Liver (tissue), 9 donors: ENCODE data around the gene SPC24. TPM values are rescaled to one million over a fixed set of nuclear protein-coding genes. Genes with fewer than 3 reads are reported as not detected.
"Not testable (repeated sequence)": the region's sequence is repeated elsewhere in the genome, so short reads cannot be mapped to it uniquely, and the experiment has no call there.

ENCODE experiments used
- DNase-seq: peaks from one replicate; pipeline ENCODE4 v3.0.0-alpha.2; 2017; ENCODE audit warnings: low spot score
- H3K27ac ChIP-seq, 2 donors: one replicate each; pipeline ENCODE4 v1.7.0; 2013; ENCODE audit warnings: inconsistent platforms in 2 of 2, low read length in 2 of 2, control low read depth in 1 of 2, low read depth in 1 of 2, mild to moderate bottlenecking in 1 of 2
- H3K27me3 ChIP-seq, 4 donors: one replicate each; pipeline versions ENCODE4 v1.6.1 to v1.7.0; 2013; ENCODE audit warnings: low read length in 3 of 4, inconsistent platforms in 1 of 4, mild to moderate bottlenecking in 1 of 4, moderate library complexity in 1 of 4; ENCODE audit not compliant: control insufficient read depth in 4 of 4, insufficient read depth in 4 of 4
- H3K36me3 ChIP-seq, 4 donors: one replicate each; pipeline versions ENCODE4 v1.6.1 to v1.7.0; 2013; ENCODE audit warnings: low read length in 3 of 4, mild to moderate bottlenecking in 3 of 4, low read depth in 1 of 4, moderate library complexity in 1 of 4; ENCODE audit not compliant: control insufficient read depth in 4 of 4, insufficient read depth in 3 of 4
- H3K4me1 ChIP-seq, 4 donors: one replicate each; pipeline versions ENCODE4 v1.6.1 to v1.7.0; 2013; ENCODE audit warnings: low read length in 3 of 4, mild to moderate bottlenecking in 3 of 4, moderate library complexity in 1 of 4; ENCODE audit not compliant: control insufficient read depth in 4 of 4, insufficient read depth in 4 of 4
- H3K4me3 ChIP-seq, 3 donors: one replicate each; pipeline versions ENCODE4 v1.6.1 to v1.7.0; 2013; ENCODE audit warnings: low read length in 3 of 3, control low read depth in 1 of 3, low read depth in 1 of 3, mild to moderate bottlenecking in 1 of 3
- H3K9ac ChIP-seq, 2 donors: one replicate each; pipeline ENCODE4 v1.7.0; 2013; ENCODE audit warnings: low read length in 2 of 2, mild to moderate bottlenecking in 2 of 2, moderate library complexity in 2 of 2, control low read depth in 1 of 2, low read depth in 1 of 2
- H3K9me3 ChIP-seq, 4 donors: one replicate each; pipeline versions ENCODE4 v1.6.1 to v1.7.0; 2013; ENCODE audit warnings: low read length in 3 of 4; ENCODE audit not compliant: control insufficient read depth in 4 of 4
- FOXA1 ChIP-seq: IDR thresholded peaks from 2 replicates; pipeline ENCODE4 v1.6.1; 2016; ENCODE audit warnings: antibody characterized with exemption
- FOXA2 ChIP-seq: IDR thresholded peaks from 2 replicates; pipeline ENCODE4 v1.6.1; 2016; ENCODE audit warnings: antibody characterized with exemption
- HNF4A ChIP-seq, 2 donors: conservative IDR thresholded peaks; 2 replicates each; pipeline ENCODE4 v1.6.1; 2016; ENCODE audit warnings: antibody characterized with exemption in 2 of 2, mild to moderate bottlenecking in 2 of 2
- RXRA ChIP-seq, 2 donors: IDR thresholded peaks; 2 replicates each; pipeline ENCODE4 v1.6.1; 2017 to 2018; ENCODE audit warnings: antibody characterized with exemption in 2 of 2, mild to moderate bottlenecking in 1 of 2
- SP1 ChIP-seq: IDR thresholded peaks from 2 replicates; pipeline ENCODE4 v1.6.1; 2018; ENCODE audit warnings: antibody characterized with exemption, mild to moderate bottlenecking
- TAF1 ChIP-seq: conservative IDR thresholded peaks from 2 replicates; pipeline ENCODE4 v1.6.1; 2016; ENCODE audit warnings: antibody characterized with exemption, mild to moderate bottlenecking
- WGBS: extraction: QIAGEN DNeasy Blood & Tissue Kit; methylation state at CpG from one replicate; pipeline ENCODE4 v1.1.7; 2013; 5-methylcytosine and 5-hydroxymethylcytosine counted together
- polyA plus RNA-seq, 2 donors: library from polyadenylated mRNA; stranded (reverse) in 1 of 2; unstranded in 1 of 2; fragments of 200-250 nt in 1 of 2; fragments of >200 nt in 1 of 2; fragmentation: Nextera tagmentation in 1 of 2; extraction: Ambion mirVana in 1 of 2; gene quantifications; one replicate each; pipeline versions ENCODE4 v1.2.1 to v1.2.3, GENCODE V29; 2013 to 2015
- total RNA-seq, 2 donors: library from RNA; depleted of rRNA; stranded (reverse); fragments of >200 nt; gene quantifications; one replicate each; pipeline ENCODE4 v1.2.3, GENCODE V29; 2014
- TF ChIP-seq, protein P1 (sequence below): fragments of 150-350 bp; IDR thresholded peaks from 2 replicates; pipeline ENCODE4 v1.5.1; 2017; ENCODE audit warnings: improper control_type of control experiment, low read depth, low read length; ENCODE audit not compliant: missing input control
- TF ChIP-seq, protein P2 (sequence below): IDR thresholded peaks from 2 replicates; pipeline ENCODE4 v1.6.1; 2016; ENCODE audit warnings: antibody characterized with exemption
- TF ChIP-seq, protein P3 (sequence below): IDR thresholded peaks from 2 replicates; pipeline ENCODE4 v1.6.1; 2016; ENCODE audit warnings: antibody characterized with exemption
- donor health status: healthy.
- donor health status: healthy.
- donor health status: healthy.
- donor health status: healthy.
- donor health status: healthy.

SPC24 gene
- total and polyA plus RNA-seq, 4 donors = 0.42 to 72.5 (median 1.3) TPM

DNA sequence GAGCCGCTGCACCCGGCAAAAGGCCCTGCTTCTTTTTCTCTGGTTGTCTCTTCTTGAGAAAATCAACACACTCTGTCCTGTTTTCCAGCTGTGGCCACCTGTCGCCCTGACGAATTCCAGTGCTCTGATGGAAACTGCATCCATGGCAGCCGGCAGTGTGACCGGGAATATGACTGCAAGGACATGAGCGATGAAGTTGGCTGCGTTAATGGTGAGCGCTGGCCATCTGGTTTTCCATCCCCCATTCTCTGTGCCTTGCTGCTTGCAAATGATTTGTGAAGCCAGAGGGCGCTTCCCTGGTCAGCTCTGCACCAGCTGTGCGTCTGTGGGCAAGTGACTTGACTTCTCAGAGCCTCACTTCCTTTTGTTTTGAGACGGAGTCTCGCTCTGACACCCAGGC is 49.1 kb downstream of the SPC24 start:
- Histone ChIP-seq H3K9me3 (no peaks in the 10 kb centered on the region), H3K4me1 (peaks cover 0 to 18% (median 9%) of the 10 kb centered on the region in 4 donors), H3K9ac (no peak overlapping the region), H3K4me3 (no peak overlapping the region), H3K27me3 (no peaks in the 10 kb centered on the region), H3K36me3 (peaks cover 33 to 79% (median 62%) of the 10 kb centered on the region in 4 donors), H3K27ac (peak overlapping the region in 1 of 2 donors; percentile 28)
- TF ChIP-seq, protein P1, sequence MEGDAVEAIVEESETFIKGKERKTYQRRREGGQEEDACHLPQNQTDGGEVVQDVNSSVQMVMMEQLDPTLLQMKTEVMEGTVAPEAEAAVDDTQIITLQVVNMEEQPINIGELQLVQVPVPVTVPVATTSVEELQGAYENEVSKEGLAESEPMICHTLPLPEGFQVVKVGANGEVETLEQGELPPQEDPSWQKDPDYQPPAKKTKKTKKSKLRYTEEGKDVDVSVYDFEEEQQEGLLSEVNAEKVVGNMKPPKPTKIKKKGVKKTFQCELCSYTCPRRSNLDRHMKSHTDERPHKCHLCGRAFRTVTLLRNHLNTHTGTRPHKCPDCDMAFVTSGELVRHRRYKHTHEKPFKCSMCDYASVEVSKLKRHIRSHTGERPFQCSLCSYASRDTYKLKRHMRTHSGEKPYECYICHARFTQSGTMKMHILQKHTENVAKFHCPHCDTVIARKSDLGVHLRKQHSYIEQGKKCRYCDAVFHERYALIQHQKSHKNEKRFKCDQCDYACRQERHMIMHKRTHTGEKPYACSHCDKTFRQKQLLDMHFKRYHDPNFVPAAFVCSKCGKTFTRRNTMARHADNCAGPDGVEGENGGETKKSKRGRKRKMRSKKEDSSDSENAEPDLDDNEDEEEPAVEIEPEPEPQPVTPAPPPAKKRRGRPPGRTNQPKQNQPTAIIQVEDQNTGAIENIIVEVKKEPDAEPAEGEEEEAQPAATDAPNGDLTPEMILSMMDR = no peak
- TF ChIP-seq, protein P2, sequence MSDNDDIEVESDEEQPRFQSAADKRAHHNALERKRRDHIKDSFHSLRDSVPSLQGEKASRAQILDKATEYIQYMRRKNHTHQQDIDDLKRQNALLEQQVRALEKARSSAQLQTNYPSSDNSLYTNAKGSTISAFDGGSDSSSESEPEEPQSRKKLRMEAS = no peak
- no peak for TF ChIP-seq SP1
- TF ChIP-seq TAF1 = no peak
- TF ChIP-seq RXRA (IDR thresholded peaks at IDR 0.05) = no peak
- TF ChIP-seq FOXA2 = no peak
- TF ChIP-seq, protein P3, sequence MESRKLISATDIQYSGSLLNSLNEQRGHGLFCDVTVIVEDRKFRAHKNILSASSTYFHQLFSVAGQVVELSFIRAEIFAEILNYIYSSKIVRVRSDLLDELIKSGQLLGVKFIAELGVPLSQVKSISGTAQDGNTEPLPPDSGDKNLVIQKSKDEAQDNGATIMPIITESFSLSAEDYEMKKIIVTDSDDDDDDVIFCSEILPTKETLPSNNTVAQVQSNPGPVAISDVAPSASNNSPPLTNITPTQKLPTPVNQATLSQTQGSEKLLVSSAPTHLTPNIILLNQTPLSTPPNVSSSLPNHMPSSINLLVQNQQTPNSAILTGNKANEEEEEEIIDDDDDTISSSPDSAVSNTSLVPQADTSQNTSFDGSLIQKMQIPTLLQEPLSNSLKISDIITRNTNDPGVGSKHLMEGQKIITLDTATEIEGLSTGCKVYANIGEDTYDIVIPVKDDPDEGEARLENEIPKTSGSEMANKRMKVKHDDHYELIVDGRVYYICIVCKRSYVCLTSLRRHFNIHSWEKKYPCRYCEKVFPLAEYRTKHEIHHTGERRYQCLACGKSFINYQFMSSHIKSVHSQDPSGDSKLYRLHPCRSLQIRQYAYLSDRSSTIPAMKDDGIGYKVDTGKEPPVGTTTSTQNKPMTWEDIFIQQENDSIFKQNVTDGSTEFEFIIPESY = no peak
- no peak for TF ChIP-seq FOXA1
- TF ChIP-seq HNF4A (conservative IDR thresholded peaks at IDR 0.05) = no peak
- DNase-seq = no peak
- WGBS = 89% methylated on average over 13 of the region's 13 CpGs

DNA sequence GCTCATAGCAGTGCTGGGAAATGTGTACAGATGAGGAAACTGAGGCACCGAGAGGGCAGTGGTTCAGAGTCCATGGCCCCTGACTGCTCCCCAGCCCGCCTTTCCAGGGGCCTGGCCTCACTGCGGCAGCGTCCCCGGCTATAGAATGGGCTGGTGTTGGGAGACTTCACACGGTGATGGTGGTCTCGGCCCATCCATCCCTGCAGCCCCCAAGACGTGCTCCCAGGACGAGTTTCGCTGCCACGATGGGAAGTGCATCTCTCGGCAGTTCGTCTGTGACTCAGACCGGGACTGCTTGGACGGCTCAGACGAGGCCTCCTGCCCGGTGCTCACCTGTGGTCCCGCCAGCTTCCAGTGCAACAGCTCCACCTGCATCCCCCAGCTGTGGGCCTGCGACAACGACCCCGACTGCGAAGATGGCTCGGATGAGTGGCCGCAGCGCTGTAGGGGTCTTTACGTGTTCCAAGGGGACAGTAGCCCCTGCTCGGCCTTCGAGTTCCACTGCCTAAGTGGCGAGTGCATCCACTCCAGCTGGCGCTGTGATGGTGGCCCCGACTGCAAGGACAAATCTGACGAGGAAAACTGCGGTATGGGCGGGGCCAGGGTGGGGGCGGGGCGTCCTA is 50.5 kb downstream of the SPC24 start:
- Histone ChIP-seq H3K4me3 (no peak overlapping the region), H3K9me3 (no peaks in the 10 kb centered on the region), H3K27me3 (no peaks in the 10 kb centered on the region), H3K4me1 (peaks cover 0 to 9% (median 3%) of the 10 kb centered on the region in 4 donors), H3K9ac (no peak overlapping the region), H3K27ac (no peak overlapping the region), H3K36me3 (peaks cover 27 to 79% (median 59%) of the 10 kb centered on the region in 4 donors)
- WGBS = 92% methylated on average over 36 of the region's 36 CpGs
- TF ChIP-seq TAF1 (no peak), FOXA2 (no peak)
- TF ChIP-seq, protein P2 = no peak
- DNase-seq = no peak

DNA sequence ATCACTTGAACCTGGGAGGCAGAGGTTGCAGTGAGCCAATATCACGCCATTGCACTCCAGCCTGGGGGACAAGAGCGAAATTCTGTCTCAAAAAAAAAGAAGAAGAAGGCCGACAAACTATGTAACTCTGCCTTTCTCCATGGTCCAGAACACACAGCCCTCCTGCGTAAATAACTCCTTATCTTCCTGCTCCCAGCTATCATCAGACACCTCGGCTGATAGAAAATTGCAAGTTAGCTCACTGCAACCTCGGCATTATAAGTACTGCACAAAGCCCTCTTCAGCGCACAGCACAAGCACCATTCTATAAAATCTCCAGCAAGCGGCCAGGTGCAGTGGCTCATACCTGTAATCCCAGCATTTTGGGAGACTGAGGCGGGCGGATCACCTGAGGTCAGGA is 51.9 kb downstream of the SPC24 start:
- peaks cover 23 to 75% (median 61%) of the 10 kb centered on the region in 4 donors for H3K36me3 ChIP-seq
- H3K27ac ChIP-seq, H3K9ac ChIP-seq, DNase-seq, H3K4me1 ChIP-seq, H3K4me3 ChIP-seq, H3K27me3 ChIP-seq, H3K9me3 ChIP-seq: not testable (repeated sequence)
- 90% methylated on average over 10 of the region's 10 CpGs for WGBS
